ENCODE data around the gene AMOT.

Gene AMOT

DNA sequence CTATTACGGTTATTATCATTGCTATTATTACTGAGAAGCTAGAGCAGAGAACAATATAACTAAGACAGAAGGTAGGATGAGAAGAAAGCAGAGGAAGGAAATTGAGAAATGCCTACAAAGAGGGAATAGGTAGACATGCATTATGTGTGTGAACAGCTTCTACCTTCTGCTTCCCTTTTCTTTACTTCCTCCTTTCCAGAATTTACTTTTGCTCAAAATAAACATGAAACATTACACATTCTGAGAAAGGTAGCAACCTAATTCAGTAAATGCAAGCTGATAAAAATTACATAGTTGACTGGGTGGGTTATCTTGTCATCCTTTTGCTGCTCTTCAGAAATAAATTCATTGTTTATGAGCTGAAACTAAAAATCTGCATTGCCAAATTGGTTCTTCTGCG lies 54.6 kb downstream of the AMOT start:
- TF ChIP-seq, protein P1, sequence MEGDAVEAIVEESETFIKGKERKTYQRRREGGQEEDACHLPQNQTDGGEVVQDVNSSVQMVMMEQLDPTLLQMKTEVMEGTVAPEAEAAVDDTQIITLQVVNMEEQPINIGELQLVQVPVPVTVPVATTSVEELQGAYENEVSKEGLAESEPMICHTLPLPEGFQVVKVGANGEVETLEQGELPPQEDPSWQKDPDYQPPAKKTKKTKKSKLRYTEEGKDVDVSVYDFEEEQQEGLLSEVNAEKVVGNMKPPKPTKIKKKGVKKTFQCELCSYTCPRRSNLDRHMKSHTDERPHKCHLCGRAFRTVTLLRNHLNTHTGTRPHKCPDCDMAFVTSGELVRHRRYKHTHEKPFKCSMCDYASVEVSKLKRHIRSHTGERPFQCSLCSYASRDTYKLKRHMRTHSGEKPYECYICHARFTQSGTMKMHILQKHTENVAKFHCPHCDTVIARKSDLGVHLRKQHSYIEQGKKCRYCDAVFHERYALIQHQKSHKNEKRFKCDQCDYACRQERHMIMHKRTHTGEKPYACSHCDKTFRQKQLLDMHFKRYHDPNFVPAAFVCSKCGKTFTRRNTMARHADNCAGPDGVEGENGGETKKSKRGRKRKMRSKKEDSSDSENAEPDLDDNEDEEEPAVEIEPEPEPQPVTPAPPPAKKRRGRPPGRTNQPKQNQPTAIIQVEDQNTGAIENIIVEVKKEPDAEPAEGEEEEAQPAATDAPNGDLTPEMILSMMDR (IDR thresholded peaks at IDR 0.05) = no peak
- no peak overlapping the region for H3K4me2 ChIP-seq (ENCODE audit: low read length)

DNA sequence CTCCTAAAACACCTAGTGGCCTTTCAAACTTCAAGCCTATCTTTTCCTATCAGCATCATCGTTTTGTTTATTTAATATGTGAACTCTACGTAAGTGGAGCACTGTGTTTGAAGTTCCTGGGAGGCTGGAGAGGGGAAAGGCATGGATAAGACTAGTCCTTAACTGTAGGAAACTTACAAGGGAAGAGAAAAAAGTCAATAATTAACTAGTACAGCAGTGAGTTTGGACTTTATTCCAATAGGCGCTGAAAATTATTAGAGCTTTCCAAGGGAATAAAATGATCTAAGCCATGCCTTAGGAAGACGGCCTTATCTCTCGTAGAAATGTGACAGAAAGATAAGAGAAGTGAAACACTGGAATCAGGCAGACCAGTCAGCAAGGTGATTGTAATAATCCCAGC lies 55.3 kb downstream of the AMOT start:
- Histone ChIP-seq H3K4me1 (no peaks in the 10 kb centered on the region), H3K36me3 (ENCODE audit: control insufficient read depth, insufficient read depth, low read length) (no peaks in the 10 kb centered on the region), H3K9ac (no peak overlapping the region), H3K9me3 (ENCODE audit: control insufficient read depth, low read length) (no peaks in the 10 kb centered on the region), H3K4me2 (ENCODE audit: low read length) (no peak overlapping the region), H3K79me2 (no peaks in the 10 kb centered on the region), H2AFZ (no peak overlapping the region), H3K4me3 (ENCODE audit: low read depth, low read length) (no peak overlapping the region), H3K27me3 (ENCODE audit: control insufficient read depth, insufficient read depth, low read length) (no peaks in the 10 kb centered on the region), H3K27ac (no peak overlapping the region)
- TF ChIP-seq, protein P1 (IDR thresholded peaks at IDR 0.05) = no peak

More for the DNA sequence above, 54.6 kb downstream of the AMOT start:
- Histone ChIP-seq H3K79me2 (no peaks in the 10 kb centered on the region), H3K36me3 (ENCODE audit: control insufficient read depth, insufficient read depth, low read length) (no peaks in the 10 kb centered on the region), H3K4me1 (no peaks in the 10 kb centered on the region), H3K4me3 (ENCODE audit: low read depth, low read length) (no peak overlapping the region), H3K27ac (no peak overlapping the region), H3K9ac (no peak overlapping the region), H3K27me3 (ENCODE audit: control insufficient read depth, insufficient read depth, low read length) (no peaks in the 10 kb centered on the region), H3K9me3 (ENCODE audit: control insufficient read depth, low read length) (no peaks in the 10 kb centered on the region), H2AFZ (no peak overlapping the region)

DNA sequence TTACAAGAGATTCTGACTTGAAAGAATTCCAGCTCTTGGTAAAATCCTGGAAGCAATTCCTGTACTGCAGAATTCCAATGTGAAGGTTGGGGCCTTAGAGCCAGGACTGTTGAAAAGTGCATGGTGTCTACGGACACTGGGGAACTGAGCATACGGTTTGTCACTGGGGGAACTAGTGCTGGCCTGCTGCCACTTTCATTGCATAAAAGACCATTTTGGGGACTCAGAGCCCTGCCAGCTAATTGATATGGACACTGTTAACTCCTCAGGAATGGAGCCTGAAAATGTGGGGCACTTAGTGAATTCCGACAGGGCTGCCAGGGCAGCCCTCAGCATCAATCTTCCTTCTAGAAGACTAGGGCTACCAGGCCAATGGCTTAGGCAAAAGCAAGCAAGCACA lies 55.9 kb downstream of the AMOT start:
- Histone ChIP-seq H3K9me3 (ENCODE audit: control insufficient read depth, low read length) (no peaks in the 10 kb centered on the region), H3K27ac (no peak overlapping the region), H3K4me1 (no peaks in the 10 kb centered on the region), H3K27me3 (ENCODE audit: control insufficient read depth, insufficient read depth, low read length) (no peaks in the 10 kb centered on the region), H2AFZ (no peak overlapping the region), H3K79me2 (no peaks in the 10 kb centered on the region), H3K4me3 (ENCODE audit: low read depth, low read length) (no peak overlapping the region), H3K36me3 (ENCODE audit: control insufficient read depth, insufficient read depth, low read length) (no peaks in the 10 kb centered on the region), H3K9ac (no peak overlapping the region), H3K4me2 (ENCODE audit: low read length) (no peak overlapping the region)
- TF ChIP-seq, protein P1 (IDR thresholded peaks at IDR 0.05) = no peak

DNA sequence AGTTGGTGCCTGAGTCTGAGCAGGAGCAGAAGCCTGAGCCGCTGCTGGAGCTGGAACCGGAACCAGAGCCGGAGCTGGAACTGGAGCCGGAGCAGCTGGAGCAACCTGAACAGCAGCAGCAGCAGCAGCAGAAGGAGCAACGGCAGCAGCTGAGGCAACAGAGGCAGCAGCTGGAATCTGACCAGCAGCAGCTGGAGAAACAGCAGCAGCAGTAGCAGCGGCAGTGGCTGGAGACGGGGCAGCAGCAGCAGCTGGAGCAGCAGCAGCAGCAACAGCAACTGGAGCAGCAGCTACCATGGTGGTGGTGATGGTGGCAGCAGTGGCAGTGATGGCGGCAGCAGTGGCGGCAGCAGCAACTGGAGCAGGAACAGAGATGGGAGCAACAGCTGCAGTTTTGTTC lies 61.5 kb downstream of the AMOT start:
- H3K4me3 ChIP-seq (ENCODE audit: low read depth, low read length) = no peak overlapping the region
- TF ChIP-seq, protein P1 (IDR thresholded peaks at IDR 0.05) = no peak
- H3K27ac ChIP-seq = no peak overlapping the region
- no peaks in the 10 kb centered on the region for H3K9me3 ChIP-seq (ENCODE audit: control insufficient read depth, low read length)
- H3K27me3 ChIP-seq (ENCODE audit: control insufficient read depth, insufficient read depth, low read length) = no peaks in the 10 kb centered on the region
- H3K79me2 ChIP-seq = no peaks in the 10 kb centered on the region
- no peaks in the 10 kb centered on the region for H3K4me1 ChIP-seq
- H3K4me2 ChIP-seq (ENCODE audit: low read length) = no peak overlapping the region
- no peak overlapping the region for H3K9ac ChIP-seq
- no peaks in the 10 kb centered on the region for H3K36me3 ChIP-seq (ENCODE audit: control insufficient read depth, insufficient read depth, low read length)
- H2AFZ ChIP-seq = no peak overlapping the region

DNA sequence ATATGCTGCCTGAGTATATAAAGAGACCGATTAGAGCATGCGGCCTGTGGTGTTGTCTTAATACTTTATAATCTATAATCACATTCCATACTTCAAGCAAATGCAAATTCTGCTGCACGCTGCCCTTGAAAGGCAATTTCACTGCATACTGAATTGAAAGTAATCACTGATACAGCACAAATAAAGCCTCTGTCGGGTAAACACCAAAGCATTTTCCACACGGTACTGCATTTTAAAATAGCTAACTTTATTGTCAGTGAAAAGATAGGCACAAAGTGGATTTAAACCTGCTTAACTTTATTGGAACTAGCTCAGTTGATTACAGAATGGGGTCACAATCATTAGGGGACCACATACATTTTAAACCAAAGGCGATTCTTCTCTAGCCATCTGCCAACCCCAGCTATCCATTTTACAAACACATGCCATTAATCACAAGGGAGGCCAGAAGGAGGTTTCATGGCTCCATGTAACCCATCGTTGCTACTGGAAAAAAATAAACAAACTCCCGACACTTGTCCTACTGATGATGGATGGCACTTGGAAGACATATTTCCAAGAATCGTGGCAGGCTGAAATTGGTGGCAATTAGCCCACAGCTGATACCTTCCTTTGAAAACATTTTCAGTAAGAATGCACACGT lies 65.9 kb downstream of the AMOT start:
- H3K27ac ChIP-seq = no peak overlapping the region
- H3K36me3 ChIP-seq (ENCODE audit: control insufficient read depth, insufficient read depth, low read length) = no peaks in the 10 kb centered on the region
- H3K4me2 ChIP-seq (ENCODE audit: low read length) = no peak overlapping the region
- H3K9ac ChIP-seq = no peak overlapping the region
- no peaks in the 10 kb centered on the region for H3K27me3 ChIP-seq (ENCODE audit: control insufficient read depth, insufficient read depth, low read length)
- H3K4me3 ChIP-seq (ENCODE audit: low read depth, low read length) = no peak overlapping the region
- no peaks in the 10 kb centered on the region for H3K9me3 ChIP-seq (ENCODE audit: control insufficient read depth, low read length)
- H3K4me1 ChIP-seq = no peaks in the 10 kb centered on the region
- TF ChIP-seq, protein P1 (IDR thresholded peaks at IDR 0.05) = no peak
- H2AFZ ChIP-seq = no peak overlapping the region
- H3K79me2 ChIP-seq = no peaks in the 10 kb centered on the region

Data from parathyroid adenoma (tissue), 2 donors.